ENCODE results near the gene PRKCA.

DNA sequence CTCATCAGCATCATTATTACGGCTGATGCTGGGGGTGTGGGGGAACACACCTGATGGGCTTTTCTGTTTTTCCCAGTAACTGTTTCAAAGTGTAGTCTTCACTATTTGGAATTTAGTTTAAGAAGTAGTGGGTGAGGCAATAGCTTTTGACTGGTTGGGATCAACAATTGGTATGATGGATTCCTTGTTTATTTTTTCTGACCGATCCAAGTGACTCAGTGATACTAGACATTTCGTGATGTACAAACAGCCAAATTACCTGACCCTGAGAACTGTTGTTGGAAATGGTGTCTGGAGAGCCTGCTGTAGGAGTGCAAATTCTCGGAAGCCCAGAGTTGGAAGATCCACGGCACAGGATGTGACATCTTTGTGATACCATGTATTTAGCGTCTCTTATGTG lies 204.2 kb downstream of the PRKCA start:
- TF ChIP-seq JUND (IDR thresholded peaks at IDR 0.05): no peak
- TF ChIP-seq, protein P1, sequence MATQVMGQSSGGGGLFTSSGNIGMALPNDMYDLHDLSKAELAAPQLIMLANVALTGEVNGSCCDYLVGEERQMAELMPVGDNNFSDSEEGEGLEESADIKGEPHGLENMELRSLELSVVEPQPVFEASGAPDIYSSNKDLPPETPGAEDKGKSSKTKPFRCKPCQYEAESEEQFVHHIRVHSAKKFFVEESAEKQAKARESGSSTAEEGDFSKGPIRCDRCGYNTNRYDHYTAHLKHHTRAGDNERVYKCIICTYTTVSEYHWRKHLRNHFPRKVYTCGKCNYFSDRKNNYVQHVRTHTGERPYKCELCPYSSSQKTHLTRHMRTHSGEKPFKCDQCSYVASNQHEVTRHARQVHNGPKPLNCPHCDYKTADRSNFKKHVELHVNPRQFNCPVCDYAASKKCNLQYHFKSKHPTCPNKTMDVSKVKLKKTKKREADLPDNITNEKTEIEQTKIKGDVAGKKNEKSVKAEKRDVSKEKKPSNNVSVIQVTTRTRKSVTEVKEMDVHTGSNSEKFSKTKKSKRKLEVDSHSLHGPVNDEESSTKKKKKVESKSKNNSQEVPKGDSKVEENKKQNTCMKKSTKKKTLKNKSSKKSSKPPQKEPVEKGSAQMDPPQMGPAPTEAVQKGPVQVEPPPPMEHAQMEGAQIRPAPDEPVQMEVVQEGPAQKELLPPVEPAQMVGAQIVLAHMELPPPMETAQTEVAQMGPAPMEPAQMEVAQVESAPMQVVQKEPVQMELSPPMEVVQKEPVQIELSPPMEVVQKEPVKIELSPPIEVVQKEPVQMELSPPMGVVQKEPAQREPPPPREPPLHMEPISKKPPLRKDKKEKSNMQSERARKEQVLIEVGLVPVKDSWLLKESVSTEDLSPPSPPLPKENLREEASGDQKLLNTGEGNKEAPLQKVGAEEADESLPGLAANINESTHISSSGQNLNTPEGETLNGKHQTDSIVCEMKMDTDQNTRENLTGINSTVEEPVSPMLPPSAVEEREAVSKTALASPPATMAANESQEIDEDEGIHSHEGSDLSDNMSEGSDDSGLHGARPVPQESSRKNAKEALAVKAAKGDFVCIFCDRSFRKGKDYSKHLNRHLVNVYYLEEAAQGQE (IDR thresholded peaks at IDR 0.05): no peak

Data from liver (tissue), 2 donors.